Sigmoid colon (tissue), 4 donors: ENCODE measurements around the gene PDE4A.

Experiments
- EP300 ChIP-seq, 4 donors: sonication (generic); formaldehyde crosslinking; IDR thresholded peaks; one replicate each; pipeline ENCODE4 v1.6.1; 2017; ENCODE audit warnings: antibody characterized with exemption in 4 of 4
- POLR2A ChIP-seq, 2 donors: fragments of 450-650 bp; IDR thresholded peaks; one replicate each; pipeline ENCODE4 v1.6.1; 2016; ENCODE audit warnings: antibody characterized with exemption in 2 of 2, mild to moderate bottlenecking in 2 of 2, moderate library complexity in 2 of 2

- TF ChIP-seq EP300 (IDR thresholded peaks at IDR 0.05), result no peak
- TF ChIP-seq POLR2A (IDR thresholded peaks at IDR 0.05), result no peak
Observed at GRCh38 chr19:10418235-10418484, 2.2 kb upstream of the PDE4A start.
